SK-N-SH treated with all-trans-retinoic acid at 6 μM for 48 hours (cell line): Measurements from ENCODE around the gene WNK2.
A peak's percentile ranks its signal among the peaks of the same experiment; 100 is the strongest.

Source experiments
- ATAC-seq: fragments of 200-7000 bp; cut with Tn5 transposase; 3 replicates; pipeline ENCODE4 v1.9.1; 2020; ENCODE audit warnings: mild to moderate bottlenecking, moderate library complexity
- ARNTL ChIP-seq: fragments of 450-650 bp; formaldehyde crosslinking; IDR thresholded peaks from 2 replicates; pipeline ENCODE4 v1.5.0; 2020; ENCODE audit warnings: low read depth, mild to moderate bottlenecking, moderate library complexity, borderline replicate concordance
- BACH2 ChIP-seq: fragments of 250-450 bp; sonication (Bioruptor Pico); IDR thresholded peaks from 2 replicates; pipeline ENCODE4 v1.9.0; 2021; ENCODE audit warnings: mild to moderate bottlenecking, borderline replicate concordance
- CSRNP3 ChIP-seq: fragments of 250-450 bp; sonication (Bioruptor Pico); IDR thresholded peaks from 2 replicates; pipeline ENCODE4 v1.5.1; 2021; ENCODE audit warnings: mild to moderate bottlenecking, moderate library complexity
- GLIS3 ChIP-seq: fragments of 250-450 bp; sonication (Bioruptor Pico); IDR thresholded peaks from 2 replicates; pipeline ENCODE4 v1.5.0; 2020; ENCODE audit warnings: mild to moderate bottlenecking, moderate library complexity
- ISL1 ChIP-seq: fragments of 250-450 bp; sonication (Bioruptor Pico); IDR thresholded peaks from 2 replicates; pipeline ENCODE4 v2.1.2; 2022; ENCODE audit warnings: mild to moderate bottlenecking, moderate library complexity
- OSR1 ChIP-seq: fragments of 250-450 bp; sonication (Bioruptor Pico); IDR thresholded peaks from 2 replicates; pipeline ENCODE4 v1.8.0; 2022; ENCODE audit warnings: moderate library complexity, mild to moderate bottlenecking, inconsistent platforms
- POU6F1 ChIP-seq: fragments of 250-450 bp; sonication (Bioruptor Pico); IDR thresholded peaks from 2 replicates; pipeline ENCODE4 v1.8.0; 2021; ENCODE audit warnings: low read depth, mild to moderate bottlenecking, moderate library complexity, borderline replicate concordance
- PPARA ChIP-seq: fragments of 250-450 bp; sonication (Bioruptor Pico); IDR thresholded peaks from 2 replicates; pipeline ENCODE4 v1.5.0; 2020; ENCODE audit warnings: mild to moderate bottlenecking, borderline replicate concordance
- RARB ChIP-seq: fragments of 250-450 bp; sonication (Bioruptor Pico); IDR thresholded peaks from 2 replicates; pipeline ENCODE4 v1.8.0; 2021; ENCODE audit warnings: mild to moderate bottlenecking, moderate library complexity
- SNAI2 ChIP-seq: fragments of 250-450 bp; sonication (Bioruptor Pico); IDR thresholded peaks from 2 replicates; pipeline ENCODE4 v1.5.0; 2020; ENCODE audit warnings: mild to moderate bottlenecking, moderate library complexity
- TCF4 ChIP-seq: fragments of 250-450 bp; sonication (Bioruptor Pico); IDR thresholded peaks from 2 replicates; pipeline ENCODE4 v1.8.0; 2021; ENCODE audit warnings: mild to moderate bottlenecking, moderate library complexity, borderline replicate concordance
- ZC3H10 ChIP-seq: fragments of 250-450 bp; sonication (Bioruptor Pico); IDR thresholded peaks from 2 replicates; pipeline ENCODE4 v1.5.1; 2021; ENCODE audit warnings: mild to moderate bottlenecking, moderate library complexity
- ZFP3 ChIP-seq: fragments of 250-450 bp; sonication (Bioruptor Pico); IDR thresholded peaks from 2 replicates; pipeline ENCODE4 v1.5.0; 2020; ENCODE audit warnings: mild to moderate bottlenecking, moderate library complexity
- ZNF565 ChIP-seq: fragments of 450-650 bp; formaldehyde crosslinking; conservative IDR thresholded peaks from 2 replicates; pipeline ENCODE4 v1.5.0; 2020; ENCODE audit warnings: low read depth, mild to moderate bottlenecking, moderate library complexity
- ZNF70 ChIP-seq: fragments of 450-650 bp; formaldehyde crosslinking; IDR thresholded peaks from 2 replicates; pipeline ENCODE4 v1.5.0; 2020; ENCODE audit warnings: mild to moderate bottlenecking, moderate library complexity
- ZNF8 ChIP-seq: fragments of 450-650 bp; formaldehyde crosslinking; IDR thresholded peaks from 2 replicates; pipeline ENCODE4 v1.5.0; 2020; ENCODE audit warnings: mild to moderate bottlenecking, moderate library complexity
- TF ChIP-seq, protein P1 (sequence below): fragments of 250-450 bp; sonication (Bioruptor Pico); IDR thresholded peaks from 2 replicates; pipeline ENCODE4 v1.5.0; 2020; ENCODE audit warnings: mild to moderate bottlenecking, moderate library complexity
- TF ChIP-seq, protein P2 (sequence below): fragments of 250-450 bp; sonication (Bioruptor Pico); IDR thresholded peaks from 2 replicates; pipeline ENCODE4 v1.8.0; 2020; ENCODE audit warnings: mild to moderate bottlenecking, moderate library complexity, borderline replicate concordance
- TF ChIP-seq, protein P3 (sequence below): fragments of 250-450 bp; sonication (Bioruptor Pico); IDR thresholded peaks from 2 replicates; pipeline ENCODE4 v1.5.1; 2020; ENCODE audit warnings: low read depth, mild to moderate bottlenecking, moderate library complexity

The WNK2 gene

GRCh38 chr9:93287593-93287992 is 103.7 kb downstream of the WNK2 start:
- ATAC-seq: no peak

GRCh38 chr9:93288341-93288740 is 104.4 kb downstream of the WNK2 start:
- peak; percentile 27; the same call in 2 of the 3 replicates for ATAC-seq
- TF ChIP-seq PPARA (CRISPR knock-in tag): no peak
- no peak for TF ChIP-seq ZFP3 (CRISPR knock-in tag)
- TF ChIP-seq GLIS3 (CRISPR knock-in tag): no peak
- TF ChIP-seq ARNTL: no peak
- TF ChIP-seq ZNF565 (CRISPR knock-in tag): no peak
- no peak for TF ChIP-seq ZNF70 (CRISPR knock-in tag)
- TF ChIP-seq BACH2 (CRISPR knock-in tag): no peak
- TF ChIP-seq, protein P1, sequence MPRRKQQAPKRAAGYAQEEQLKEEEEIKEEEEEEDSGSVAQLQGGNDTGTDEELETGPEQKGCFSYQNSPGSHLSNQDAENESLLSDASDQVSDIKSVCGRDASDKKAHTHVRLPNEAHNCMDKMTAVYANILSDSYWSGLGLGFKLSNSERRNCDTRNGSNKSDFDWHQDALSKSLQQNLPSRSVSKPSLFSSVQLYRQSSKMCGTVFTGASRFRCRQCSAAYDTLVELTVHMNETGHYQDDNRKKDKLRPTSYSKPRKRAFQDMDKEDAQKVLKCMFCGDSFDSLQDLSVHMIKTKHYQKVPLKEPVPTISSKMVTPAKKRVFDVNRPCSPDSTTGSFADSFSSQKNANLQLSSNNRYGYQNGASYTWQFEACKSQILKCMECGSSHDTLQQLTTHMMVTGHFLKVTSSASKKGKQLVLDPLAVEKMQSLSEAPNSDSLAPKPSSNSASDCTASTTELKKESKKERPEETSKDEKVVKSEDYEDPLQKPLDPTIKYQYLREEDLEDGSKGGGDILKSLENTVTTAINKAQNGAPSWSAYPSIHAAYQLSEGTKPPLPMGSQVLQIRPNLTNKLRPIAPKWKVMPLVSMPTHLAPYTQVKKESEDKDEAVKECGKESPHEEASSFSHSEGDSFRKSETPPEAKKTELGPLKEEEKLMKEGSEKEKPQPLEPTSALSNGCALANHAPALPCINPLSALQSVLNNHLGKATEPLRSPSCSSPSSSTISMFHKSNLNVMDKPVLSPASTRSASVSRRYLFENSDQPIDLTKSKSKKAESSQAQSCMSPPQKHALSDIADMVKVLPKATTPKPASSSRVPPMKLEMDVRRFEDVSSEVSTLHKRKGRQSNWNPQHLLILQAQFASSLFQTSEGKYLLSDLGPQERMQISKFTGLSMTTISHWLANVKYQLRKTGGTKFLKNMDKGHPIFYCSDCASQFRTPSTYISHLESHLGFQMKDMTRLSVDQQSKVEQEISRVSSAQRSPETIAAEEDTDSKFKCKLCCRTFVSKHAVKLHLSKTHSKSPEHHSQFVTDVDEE (CRISPR knock-in tag): no peak
- TF ChIP-seq ZNF8 (CRISPR knock-in tag): no peak
- TF ChIP-seq RARB (CRISPR knock-in tag): no peak
- no peak for TF ChIP-seq ZC3H10 (CRISPR knock-in tag)
- TF ChIP-seq, protein P2, sequence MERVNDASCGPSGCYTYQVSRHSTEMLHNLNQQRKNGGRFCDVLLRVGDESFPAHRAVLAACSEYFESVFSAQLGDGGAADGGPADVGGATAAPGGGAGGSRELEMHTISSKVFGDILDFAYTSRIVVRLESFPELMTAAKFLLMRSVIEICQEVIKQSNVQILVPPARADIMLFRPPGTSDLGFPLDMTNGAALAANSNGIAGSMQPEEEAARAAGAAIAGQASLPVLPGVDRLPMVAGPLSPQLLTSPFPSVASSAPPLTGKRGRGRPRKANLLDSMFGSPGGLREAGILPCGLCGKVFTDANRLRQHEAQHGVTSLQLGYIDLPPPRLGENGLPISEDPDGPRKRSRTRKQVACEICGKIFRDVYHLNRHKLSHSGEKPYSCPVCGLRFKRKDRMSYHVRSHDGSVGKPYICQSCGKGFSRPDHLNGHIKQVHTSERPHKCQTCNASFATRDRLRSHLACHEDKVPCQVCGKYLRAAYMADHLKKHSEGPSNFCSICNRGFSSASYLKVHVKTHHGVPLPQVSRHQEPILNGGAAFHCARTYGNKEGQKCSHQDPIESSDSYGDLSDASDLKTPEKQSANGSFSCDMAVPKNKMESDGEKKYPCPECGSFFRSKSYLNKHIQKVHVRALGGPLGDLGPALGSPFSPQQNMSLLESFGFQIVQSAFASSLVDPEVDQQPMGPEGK (CRISPR knock-in tag): no peak
- no peak for TF ChIP-seq ISL1 (CRISPR knock-in tag)
- TF ChIP-seq POU6F1 (CRISPR knock-in tag): no peak
- no peak for TF ChIP-seq TCF4 (CRISPR knock-in tag)
- no peak for TF ChIP-seq SNAI2 (CRISPR knock-in tag)
- TF ChIP-seq, protein P3, sequence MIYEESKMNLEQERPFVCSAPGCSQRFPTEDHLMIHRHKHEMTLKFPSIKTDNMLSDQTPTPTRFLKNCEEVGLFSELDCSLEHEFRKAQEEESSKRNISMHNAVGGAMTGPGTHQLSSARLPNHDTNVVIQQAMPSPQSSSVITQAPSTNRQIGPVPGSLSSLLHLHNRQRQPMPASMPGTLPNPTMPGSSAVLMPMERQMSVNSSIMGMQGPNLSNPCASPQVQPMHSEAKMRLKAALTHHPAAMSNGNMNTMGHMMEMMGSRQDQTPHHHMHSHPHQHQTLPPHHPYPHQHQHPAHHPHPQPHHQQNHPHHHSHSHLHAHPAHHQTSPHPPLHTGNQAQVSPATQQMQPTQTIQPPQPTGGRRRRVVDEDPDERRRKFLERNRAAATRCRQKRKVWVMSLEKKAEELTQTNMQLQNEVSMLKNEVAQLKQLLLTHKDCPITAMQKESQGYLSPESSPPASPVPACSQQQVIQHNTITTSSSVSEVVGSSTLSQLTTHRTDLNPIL (CRISPR knock-in tag): no peak
- no peak for TF ChIP-seq CSRNP3 (CRISPR knock-in tag)
- TF ChIP-seq OSR1 (CRISPR knock-in tag): no peak

More at GRCh38 chr9:93287593-93287992, 103.7 kb downstream of the WNK2 start:
- TF ChIP-seq BACH2 (CRISPR knock-in tag): no peak
- TF ChIP-seq, protein P3 (CRISPR knock-in tag): no peak
- TF ChIP-seq ISL1 (CRISPR knock-in tag): no peak
- no peak for TF ChIP-seq GLIS3 (CRISPR knock-in tag)
- TF ChIP-seq, all 23 proteins: peak for 0
